Tibial nerve (tissue), 3 donors: ENCODE measurements around the gene TBCD.

Source experiments
- CTCF ChIP-seq, 5 experiments: fragments of 200-600 bp in 3 of 5; fragments of 450-650 bp in 2 of 5; sonication (generic) in 3 of 5; IDR thresholded peaks; one replicate each; pipeline ENCODE4 v1.5.1; 2016 to 2019; ENCODE audit warnings: antibody characterized with exemption in 5 of 5, mild to moderate bottlenecking in 3 of 5, moderate library complexity in 2 of 5
- POLR2A ChIP-seq, 2 donors: fragments of 450-650 bp; IDR thresholded peaks; one replicate each; pipeline ENCODE4 v1.6.1; 2017; ENCODE audit warnings: antibody characterized with exemption in 2 of 2, mild to moderate bottlenecking in 2 of 2, moderate library complexity in 2 of 2

- TF ChIP-seq CTCF (IDR thresholded peaks at IDR 0.05) (no peak), POLR2A (IDR thresholded peaks at IDR 0.05) (no peak)
Measured at GRCh38 chr17:82874011-82874835, 122.4 kb downstream of the TBCD start.
